ENCODE measurements around the gene ELFN2. TPM values are rescaled to one million over a fixed set of nuclear protein-coding genes. Genes with fewer than 3 reads are reported as not detected.

The ELFN2 gene
- total RNA-seq, 4 donors from 2014 or later, result 0.30 to 4.4 (median 3.1) TPM

GRCh38 chr22:37425800-37426705 lies 1.2 kb downstream of the ELFN2 start:
- 16 to 21% methylated on average over 36 to 40 of the region's 43 CpGs for WGBS, 2 donors
- peaks cover 3 to 89% of the 10 kb centered on the region in 2 donors for H3K27me3 ChIP-seq
- H3K9me3 ChIP-seq, result no peaks in the 10 kb centered on the region
- no peak for DNase-seq (ENCODE audit: low spot score in 2 of 2)
- H3K36me3 ChIP-seq, result no peaks in the 10 kb centered on the region
- H3K27ac ChIP-seq, result no peak overlapping the region
- TF ChIP-seq CTCF (IDR thresholded peaks at IDR 0.05) (no peak), POLR2A (IDR thresholded peaks at IDR 0.05) (no peak), EP300 (IDR thresholded peaks at IDR 0.05) (no peak)
- H3K4me1 ChIP-seq, result peaks cover 0 to 28% (median 5%) of the 10 kb centered on the region in 4 donors
- H3K4me3 ChIP-seq, result peak overlapping the region in 1 of 4 donors; percentile 56

- no peak for TF ChIP-seq POLR2A (IDR thresholded peaks at IDR 0.05)
- TF ChIP-seq EP300 (IDR thresholded peaks at IDR 0.05), result no peak
- no peak for TF ChIP-seq CTCF (IDR thresholded peaks at IDR 0.05)
- 69 to 77% methylated on average over 11 of the region's 11 CpGs for WGBS, 2 donors
- peaks cover 0 to 35% (median 7%) of the 10 kb centered on the region in 4 donors for H3K4me1 ChIP-seq
- DNase-seq (ENCODE audit: low spot score in 2 of 2), result no peak
- H3K4me3 ChIP-seq, result no peak overlapping the region
- no peaks in the 10 kb centered on the region for H3K36me3 ChIP-seq
- H3K27me3 ChIP-seq, result peaks cover 3 to 89% of the 10 kb centered on the region in 2 donors
- no peaks in the 10 kb centered on the region for H3K9me3 ChIP-seq
- H3K27ac ChIP-seq, result no peak overlapping the region
These were observed 1.9 kb downstream of the ELFN2 start for GRCh38 chr22:37425369-37425768.

GRCh38 chr22:37423283-37423682 lies 4.0 kb downstream of the ELFN2 start:
- WGBS, 2 donors, result 87 to 92% methylated on average over 8 of the region's 8 CpGs
- Histone ChIP-seq H3K27ac (no peak overlapping the region), H3K9me3 (no peaks in the 10 kb centered on the region), H3K27me3 (peaks cover 1 to 87% of the 10 kb centered on the region in 2 donors), H3K36me3 (no peaks in the 10 kb centered on the region), H3K4me3 (no peak overlapping the region), H3K4me1 (peaks cover 0 to 45% (median 9%) of the 10 kb centered on the region in 4 donors)
- DNase-seq (ENCODE audit: low spot score in 2 of 2), result no peak
- no peak for TF ChIP-seq POLR2A (IDR thresholded peaks at IDR 0.05)
- TF ChIP-seq EP300 (IDR thresholded peaks at IDR 0.05), result no peak
- TF ChIP-seq CTCF (IDR thresholded peaks at IDR 0.05), result no peak

GRCh38 chr22:37421468-37421877 lies 5.8 kb downstream of the ELFN2 start:
- no peaks in the 10 kb centered on the region for H3K9me3 ChIP-seq
- H3K4me3 ChIP-seq, result no peak overlapping the region
- H3K27ac ChIP-seq, result no peak overlapping the region
- DNase-seq (ENCODE audit: low spot score in 2 of 2), result no peak
- peaks cover 0 to 27% (median 4%) of the 10 kb centered on the region in 4 donors for H3K4me1 ChIP-seq
- TF ChIP-seq POLR2A (IDR thresholded peaks at IDR 0.05) (no peak), EP300 (IDR thresholded peaks at IDR 0.05) (no peak), CTCF (IDR thresholded peaks at IDR 0.05) (no peak)
- peaks cover 0 to 83% of the 10 kb centered on the region in 2 donors for H3K27me3 ChIP-seq
- no peaks in the 10 kb centered on the region for H3K36me3 ChIP-seq
- 78 to 80% methylated on average over 9 of the region's 9 CpGs for WGBS, 2 donors

Measured in tibial nerve (tissue), 4 donors.